Skin of body (tissue), 2 donors: ENCODE data around the gene MAP4K4. TPM values are rescaled to one million over a fixed set of nuclear protein-coding genes. Genes with fewer than 3 reads are reported as not detected.
A peak's percentile ranks its signal among the peaks of the same experiment; 100 is the strongest.

ENCODE experiments used
- DNase-seq: peaks from one replicate; lab custom pipeline; 2025; lab: John Stamatoyannopoulos, UW
- total RNA-seq: library from RNA; depleted of rRNA; stranded (reverse); fragments of >200 nt; gene quantifications from one replicate; pipeline ENCODE4 v1.2.3, GENCODE V29; 2014

MAP4K4 gene
- total RNA-seq, 1 donor from 2014 or later: 78.7 TPM

- no peak for DNase-seq
Observed at GRCh38 chr2:101692766-101693165, 4.7 kb upstream of the MAP4K4 start.

- DNase-seq: no peak
Observed at GRCh38 chr2:101693991-101694588, 3.4 kb upstream of the MAP4K4 start.

DNA sequence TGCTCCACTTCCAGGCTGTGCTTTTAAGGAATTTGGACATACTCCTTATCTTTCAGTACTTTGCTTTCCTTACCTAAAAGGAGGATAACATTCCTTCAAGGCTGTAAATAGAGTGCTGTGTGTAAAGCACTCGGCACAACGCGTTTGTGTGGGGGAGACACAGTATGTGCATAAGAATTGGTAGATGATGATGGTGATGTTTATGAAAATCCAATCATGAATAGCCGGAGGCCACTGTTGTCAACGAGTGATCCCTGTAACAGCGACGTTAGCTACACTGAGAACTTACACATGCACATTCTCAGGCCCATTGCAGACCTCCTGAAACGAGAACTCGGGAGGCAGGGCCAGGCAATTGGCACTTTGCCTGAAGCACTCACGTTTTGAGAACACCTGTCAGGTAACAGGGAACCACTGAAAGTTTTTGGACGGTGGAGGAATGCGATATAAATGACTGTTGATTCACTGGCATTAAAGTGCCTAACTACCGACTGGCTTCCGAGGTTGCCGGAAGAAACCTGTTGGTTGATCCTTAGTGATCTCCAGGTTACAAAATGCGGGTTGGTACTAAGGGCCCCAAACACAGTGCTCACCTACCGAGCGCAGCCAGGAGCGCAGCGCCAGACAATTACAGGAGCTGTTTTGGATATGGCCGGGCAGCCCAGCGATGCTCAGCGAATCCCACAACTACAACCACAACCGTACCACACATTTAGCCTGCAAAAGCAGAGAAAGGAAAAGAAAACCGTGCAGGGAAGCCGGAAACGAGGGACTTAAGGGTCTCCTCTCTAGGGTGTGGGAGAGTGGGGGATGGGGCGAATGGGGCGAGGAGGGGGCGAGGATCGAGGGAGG is 1.0 kb upstream of the MAP4K4 start:
- peak; percentile 65 for DNase-seq

GRCh38 chr2:101698014-101698843 is 722 bp downstream of the MAP4K4 start:
- DNase-seq: peak; percentile 41

DNA sequence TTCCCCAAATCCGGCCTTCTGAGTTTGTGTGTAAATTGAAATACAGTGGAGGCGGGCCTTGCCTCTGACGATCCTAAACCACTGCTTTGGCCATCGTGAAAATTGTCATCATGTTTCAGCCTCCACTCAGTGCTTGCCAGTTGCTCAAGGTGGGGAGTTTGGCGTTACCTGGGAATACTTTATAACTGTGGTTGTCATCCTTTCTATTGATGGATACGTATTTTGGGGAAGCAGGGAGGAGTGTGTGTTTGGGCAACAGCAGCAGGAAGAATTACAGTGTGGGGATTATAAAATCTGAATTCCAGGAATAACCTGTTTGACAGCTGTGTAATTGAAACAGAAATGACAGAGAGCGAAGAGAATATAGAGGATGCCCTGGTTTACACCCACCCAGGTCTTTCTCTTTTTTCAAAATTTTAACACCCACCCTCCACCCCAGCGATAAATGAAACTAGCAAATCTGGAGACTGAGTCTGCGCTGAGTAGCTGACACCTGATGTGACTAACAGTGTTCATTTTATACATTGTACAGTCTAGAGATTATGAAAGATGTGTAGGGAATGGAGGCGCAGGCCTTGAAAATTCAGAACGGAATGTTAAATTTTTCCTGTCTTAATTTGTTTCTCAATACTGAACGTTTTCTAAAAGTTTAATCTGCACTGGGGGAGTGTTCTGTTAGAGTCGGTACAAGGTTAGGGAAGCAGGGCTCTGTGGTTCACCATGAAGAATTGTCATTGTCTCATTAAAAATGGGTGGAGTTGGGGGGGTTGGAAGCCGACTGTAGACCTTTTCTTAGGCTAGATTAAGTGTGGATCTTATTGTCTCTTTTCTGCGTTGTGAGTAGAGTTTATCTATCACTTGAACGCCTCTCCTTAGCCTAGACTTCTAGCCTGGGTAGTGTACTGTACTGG is 1.6 kb downstream of the MAP4K4 start:
- DNase-seq: peak; percentile 41

DNA sequence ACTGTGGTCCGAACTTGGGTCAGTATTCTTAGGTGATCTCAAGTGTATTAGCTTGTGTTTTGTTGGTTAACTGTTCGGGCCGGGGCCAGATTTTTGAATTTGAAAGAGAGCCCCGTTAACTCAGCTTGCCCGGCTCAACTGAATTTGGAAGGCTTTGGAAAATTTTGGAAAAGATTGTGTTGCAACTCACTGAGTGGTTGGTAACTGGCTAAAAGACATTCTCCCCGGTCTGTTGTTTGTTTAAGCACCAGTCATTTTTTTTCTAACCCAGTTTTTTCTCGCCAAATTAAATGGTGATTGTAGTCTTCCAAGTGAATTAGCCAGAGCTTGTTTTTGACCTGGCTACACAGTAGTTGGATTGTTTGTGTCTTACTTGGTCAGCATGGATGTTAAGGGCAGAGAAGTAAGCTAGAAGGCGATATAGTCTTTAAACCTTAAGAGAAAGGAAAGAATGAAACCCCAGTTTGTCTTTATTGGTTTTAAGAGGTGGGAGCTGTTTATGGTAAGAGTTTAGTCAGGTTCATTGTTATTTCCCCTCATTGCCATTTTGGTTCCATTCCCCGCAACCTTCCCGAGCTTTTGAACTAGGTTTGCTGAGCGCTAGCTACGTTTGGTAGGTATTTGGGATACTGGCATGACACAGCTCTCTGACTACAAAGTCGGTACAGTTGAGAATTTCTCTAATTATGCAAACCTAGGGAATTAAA is 2.4 kb downstream of the MAP4K4 start:
- DNase-seq: no peak

DNA sequence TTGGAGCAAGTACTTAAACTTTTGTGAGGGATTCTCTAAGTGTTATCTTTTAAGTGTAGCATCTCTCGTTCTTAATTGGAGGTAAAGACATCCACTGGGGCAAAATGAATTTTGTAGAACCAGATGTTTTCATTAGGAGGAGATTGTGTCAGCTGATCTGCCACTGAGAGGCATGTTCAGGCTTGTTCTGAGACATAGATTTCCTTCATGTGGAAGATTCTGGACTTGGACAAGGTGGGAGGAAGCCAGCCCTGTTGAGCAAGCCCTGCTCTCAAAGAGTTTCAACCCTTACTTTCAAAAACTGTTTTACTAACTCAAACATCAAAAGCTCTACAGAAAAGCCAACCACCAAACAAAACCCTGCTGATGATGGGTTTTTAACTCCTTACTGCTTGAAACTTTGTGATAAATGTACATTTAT is 6.5 kb downstream of the MAP4K4 start:
- no peak for DNase-seq

GRCh38 chr2:101704816-101705578 is 7.5 kb downstream of the MAP4K4 start:
- no peak for DNase-seq

GRCh38 chr2:101706121-101706818 is 8.8 kb downstream of the MAP4K4 start:
- no peak for DNase-seq

DNA sequence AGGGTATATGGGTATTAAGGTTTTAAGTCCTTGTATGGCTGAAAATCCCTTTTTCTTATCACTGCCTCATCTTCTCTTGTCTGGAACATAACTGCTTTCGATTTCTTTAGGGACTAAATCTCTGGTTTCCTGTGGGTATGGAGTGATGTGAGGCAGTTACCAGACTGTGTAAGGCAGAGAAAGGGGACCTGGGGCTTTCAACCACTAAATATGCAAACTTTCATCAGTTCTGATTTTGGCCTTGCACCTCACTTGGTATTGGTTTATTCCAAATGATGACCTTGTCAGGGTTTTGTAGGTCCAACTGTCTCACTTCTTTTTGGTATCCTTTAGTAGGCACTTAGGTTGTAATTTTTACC is 9.3 kb downstream of the MAP4K4 start:
- DNase-seq: no peak

GRCh38 chr2:101710036-101710435 is 12.5 kb downstream of the MAP4K4 start:
- DNase-seq: no peak

- no peak for DNase-seq
Observed at GRCh38 chr2:101710471-101711318, 13.2 kb downstream of the MAP4K4 start.

DNA sequence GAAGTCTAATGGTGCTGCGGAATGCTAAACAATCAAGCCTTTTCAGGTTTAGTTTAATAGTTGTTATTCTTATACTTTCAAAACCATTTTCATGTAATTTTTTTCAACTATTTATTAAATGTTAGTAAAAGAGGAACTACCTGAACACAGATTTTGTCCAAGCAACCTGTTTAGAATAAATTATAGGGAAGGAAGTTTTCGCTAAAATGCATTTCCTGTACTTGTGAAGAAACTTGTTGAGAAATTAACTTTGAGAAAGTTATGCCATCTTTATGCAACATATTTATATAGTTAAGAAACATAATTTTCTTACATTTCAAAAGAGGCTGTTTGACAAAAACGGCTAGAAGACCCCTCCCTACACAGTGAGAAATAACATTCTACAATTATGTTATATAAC is 16.6 kb downstream of the MAP4K4 start:
- no peak for DNase-seq

DNA sequence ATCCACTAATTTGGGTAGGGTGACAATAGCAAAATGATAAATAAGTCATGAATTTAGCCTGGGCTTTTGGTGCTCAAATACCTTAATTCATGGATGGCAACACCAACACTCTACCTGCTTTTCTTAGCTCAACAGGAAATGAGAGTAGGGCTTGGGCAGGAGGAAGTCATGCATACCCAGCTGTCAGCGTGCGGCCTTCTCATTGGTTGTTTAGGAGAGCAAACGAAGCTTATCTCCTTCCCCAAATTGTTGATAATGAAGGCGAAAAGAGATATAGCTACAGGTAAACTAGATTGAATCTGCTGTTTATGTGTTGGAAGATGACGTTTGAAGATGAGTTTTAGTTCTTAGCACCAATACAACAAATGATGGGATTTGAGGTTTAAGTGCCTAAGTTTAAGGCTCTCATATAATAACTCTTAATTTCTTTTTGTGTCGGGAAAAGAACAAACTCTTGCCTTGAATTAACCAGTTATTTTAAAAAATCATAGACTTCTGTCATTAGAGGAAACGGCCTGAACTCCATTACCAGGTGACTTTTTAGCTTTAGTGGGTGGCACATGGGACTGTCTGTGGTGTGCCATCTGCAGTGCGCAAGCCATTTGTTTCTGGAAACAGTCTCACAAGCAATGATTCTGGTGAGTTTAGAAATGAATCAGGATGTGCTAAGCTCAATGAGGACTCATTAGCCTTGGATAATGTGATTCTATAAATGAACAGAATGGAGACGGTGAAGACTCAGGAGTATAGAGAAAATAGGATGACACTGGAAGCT is 19.8 kb downstream of the MAP4K4 start:
- no peak for DNase-seq

- DNase-seq: no peak
Observed at GRCh38 chr2:101718479-101718878, 21.0 kb downstream of the MAP4K4 start.

DNA sequence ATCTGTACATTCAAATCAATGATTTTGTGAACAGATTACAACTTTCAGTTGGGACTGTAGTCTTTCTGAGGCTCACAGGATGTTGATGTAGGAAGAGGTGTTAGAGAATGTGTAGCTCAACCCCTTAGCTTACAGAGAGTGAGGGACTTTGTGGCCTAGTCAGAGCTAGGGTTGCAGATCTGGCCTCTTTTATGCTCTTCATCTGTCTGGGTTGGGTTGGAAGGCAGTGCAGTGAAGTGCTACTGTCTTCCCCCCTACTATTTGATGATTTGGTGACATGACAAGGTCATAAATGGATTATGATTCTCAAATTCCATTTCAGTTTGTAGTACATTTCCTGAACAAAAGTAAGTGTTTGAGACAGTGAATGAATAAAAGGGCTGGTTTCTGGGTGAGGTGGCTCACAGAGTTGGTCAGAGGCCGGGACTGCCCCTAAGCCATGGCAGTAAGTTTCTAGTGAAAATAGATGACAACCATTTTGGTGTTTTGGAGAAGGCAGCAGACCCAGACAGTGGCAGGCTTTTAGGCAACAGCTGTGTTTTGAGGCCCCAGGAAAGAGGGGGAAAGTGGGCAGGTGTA is 21.6 kb downstream of the MAP4K4 start:
- no peak for DNase-seq

DNA sequence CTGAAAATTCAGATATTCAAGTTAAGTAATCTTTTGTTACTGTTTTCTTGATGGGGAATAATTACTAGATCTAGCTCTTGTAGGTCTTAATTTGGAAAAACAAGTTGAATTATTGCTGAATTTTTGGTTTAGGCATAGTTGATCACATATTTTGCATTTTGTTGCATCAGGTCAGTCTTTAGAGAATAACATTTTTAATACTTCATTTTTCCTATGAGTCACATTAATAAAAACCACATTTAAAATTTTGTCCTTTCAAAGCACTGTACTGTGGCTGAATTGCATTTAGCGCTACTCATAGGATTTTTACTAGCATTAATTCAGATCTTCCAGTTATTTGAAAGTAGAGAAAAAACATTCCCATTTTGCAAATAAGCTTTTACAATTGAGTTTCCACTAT is 23.2 kb downstream of the MAP4K4 start:
- no peak for DNase-seq
